ENCODE data around the gene UCK2.

UCK2 gene

GRCh38 chr1:165891111-165891860 lies 63.9 kb downstream of the UCK2 start:
- Histone ChIP-seq H2BK15ac (ENCODE audit: low read depth, poor library complexity, severe bottlenecking) (no peak overlapping the region), H4K91ac (ENCODE audit: low read length) (no peak overlapping the region), H2AFZ (ENCODE audit: low read depth, low read length) (no peak overlapping the region), H3K79me1 (replicated peaks; ENCODE audit: low read length, poor library complexity, severe bottlenecking) (peaks cover 21% of the 10 kb centered on the region), H3K4ac (ENCODE audit: low read depth in 1 of 2, low read length in 2 of 2) (no peak overlapping the region), H2BK5ac (ENCODE audit: low read depth, low read length, poor library complexity, severe bottlenecking) (peak overlapping the region; percentile 66), H2BK120ac (ENCODE audit: low read depth, low read length) (no peak overlapping the region), H3K14ac (ENCODE audit: low read length in 2 of 2) (peak overlapping the region in 1 of 2 experiments; percentile 44), H3K4me3 (ENCODE audit: insufficient read depth in 1 of 2, low read depth in 1 of 2, low read length in 2 of 2) (no peak overlapping the region), H3K27ac (ENCODE audit: low read length, poor library complexity, severe bottlenecking) (peak overlapping the region; percentile 86), H3K9me3 (ENCODE audit: control insufficient read depth, low read length) (no peaks in the 10 kb centered on the region), H4K8ac (ENCODE audit: low read length) (peak overlapping the region; percentile 33), H3K4me2 (ENCODE audit: low read length, poor library complexity, severe bottlenecking) (no peak overlapping the region), H2AK5ac (ENCODE audit: low read length, severe bottlenecking) (peak overlapping the region; percentile 94), H3K9ac (ENCODE audit: low read length) (no peak overlapping the region), H3K18ac (ENCODE audit: low read depth in 1 of 2, low read length in 2 of 2) (peak overlapping the region in 1 of 2 experiments; percentile 54), H3K23ac (ENCODE audit: low read length in 2 of 2) (no peak overlapping the region), H2BK12ac (ENCODE audit: low read length in 2 of 2) (no peak overlapping the region), H3K27me3 (ENCODE audit: control insufficient read depth in 1 of 2, insufficient read depth in 1 of 2, low read length in 2 of 2) (no peaks in the 10 kb centered on the region), H3K36me3 (ENCODE audit: control insufficient read depth in 1 of 2, insufficient read depth in 2 of 2, low read depth in 1 of 2, low read length in 2 of 2) (peaks cover 7 to 36% of the 10 kb centered on the region in 2 experiments), H3K4me1 (ENCODE audit: control insufficient read depth, insufficient read depth, low read depth, low read length) (peaks cover 37% of the 10 kb centered on the region)
- DNase-seq = peak; percentile 58
- WGBS = 90% methylated on average over 5 of the region's 7 CpGs

GRCh38 chr1:165892935-165893334 lies 65.5 kb downstream of the UCK2 start:
- Histone ChIP-seq H3K9ac (ENCODE audit: low read length) (no peak overlapping the region), H3K23ac (ENCODE audit: low read length in 2 of 2) (no peak overlapping the region), H2AK5ac (ENCODE audit: low read length, severe bottlenecking) (peak overlapping the region; percentile 37), H3K9me3 (ENCODE audit: control insufficient read depth, low read length) (no peaks in the 10 kb centered on the region), H2BK120ac (ENCODE audit: low read depth, low read length) (no peak overlapping the region), H2BK12ac (ENCODE audit: low read length in 2 of 2) (peak overlapping the region in 1 of 2 experiments; percentile 18), H3K27me3 (ENCODE audit: control insufficient read depth in 1 of 2, insufficient read depth in 1 of 2, low read length in 2 of 2) (no peaks in the 10 kb centered on the region), H3K4me3 (ENCODE audit: insufficient read depth in 1 of 2, low read depth in 1 of 2, low read length in 2 of 2) (no peak overlapping the region), H3K79me1 (replicated peaks; ENCODE audit: low read length, poor library complexity, severe bottlenecking) (peaks cover 18% of the 10 kb centered on the region), H3K36me3 (ENCODE audit: control insufficient read depth in 1 of 2, insufficient read depth in 2 of 2, low read depth in 1 of 2, low read length in 2 of 2) (peaks cover 11 to 36% of the 10 kb centered on the region in 2 experiments), H4K8ac (ENCODE audit: low read length) (no peak overlapping the region), H4K91ac (ENCODE audit: low read length) (no peak overlapping the region), H3K4me2 (ENCODE audit: low read length, poor library complexity, severe bottlenecking) (no peak overlapping the region), H3K4ac (ENCODE audit: low read depth in 1 of 2, low read length in 2 of 2) (no peak overlapping the region), H3K14ac (ENCODE audit: low read length in 2 of 2) (no peak overlapping the region), H2BK5ac (ENCODE audit: low read depth, low read length, poor library complexity, severe bottlenecking) (no peak overlapping the region), H2AFZ (ENCODE audit: low read depth, low read length) (no peak overlapping the region), H3K18ac (ENCODE audit: low read depth in 1 of 2, low read length in 2 of 2) (no peak overlapping the region), H2BK15ac (ENCODE audit: low read depth, poor library complexity, severe bottlenecking) (no peak overlapping the region), H3K27ac (ENCODE audit: low read length, poor library complexity, severe bottlenecking) (no peak overlapping the region), H3K4me1 (ENCODE audit: control insufficient read depth, insufficient read depth, low read depth, low read length) (peaks cover 45% of the 10 kb centered on the region)
- no peak for DNase-seq
- 95% methylated on average over 4 of the region's 4 CpGs for WGBS

DNA sequence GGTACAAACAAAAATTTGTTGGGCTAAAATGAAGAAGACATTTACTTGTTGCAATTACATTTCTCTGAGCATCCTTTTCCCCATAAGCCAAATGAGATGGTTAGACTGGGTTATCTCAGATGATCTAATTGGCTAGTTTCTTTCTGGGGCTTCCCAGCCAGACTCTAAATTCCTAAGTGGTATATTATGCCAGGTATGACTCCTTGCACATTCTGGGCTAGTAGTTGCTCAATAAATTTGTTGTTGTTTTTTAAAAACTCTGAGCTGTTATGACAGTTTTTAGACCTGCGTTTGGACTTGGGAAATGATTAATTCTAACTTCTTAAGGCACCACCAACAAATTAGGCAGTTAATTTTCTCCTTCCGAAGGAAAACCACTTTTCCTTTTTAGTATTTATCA lies 66.1 kb downstream of the UCK2 start:
- peaks cover 48% of the 10 kb centered on the region for H3K4me1 ChIP-seq (ENCODE audit: control insufficient read depth, insufficient read depth, low read depth, low read length)
- no peak overlapping the region for H2BK120ac ChIP-seq (ENCODE audit: low read depth, low read length)
- no peak overlapping the region for H3K9ac ChIP-seq (ENCODE audit: low read length)
- H3K4me2 ChIP-seq (ENCODE audit: low read length, poor library complexity, severe bottlenecking) = no peak overlapping the region
- no peak overlapping the region for H3K14ac ChIP-seq (ENCODE audit: low read length in 2 of 2)
- H2BK12ac ChIP-seq (ENCODE audit: low read length in 2 of 2) = no peak overlapping the region
- no peak overlapping the region for H2BK15ac ChIP-seq (ENCODE audit: low read depth, poor library complexity, severe bottlenecking)
- no peaks in the 10 kb centered on the region for H3K9me3 ChIP-seq (ENCODE audit: control insufficient read depth, low read length)
- 100% methylated on average over 1 of the region's 2 CpGs for WGBS
- H2BK5ac ChIP-seq (ENCODE audit: low read depth, low read length, poor library complexity, severe bottlenecking) = no peak overlapping the region
- no peak overlapping the region for H3K23ac ChIP-seq (ENCODE audit: low read length in 2 of 2)
- no peak overlapping the region for H4K8ac ChIP-seq (ENCODE audit: low read length)
- H3K36me3 ChIP-seq (ENCODE audit: control insufficient read depth in 1 of 2, insufficient read depth in 2 of 2, low read depth in 1 of 2, low read length in 2 of 2) = peaks cover 11 to 36% of the 10 kb centered on the region in 2 experiments
- no peaks in the 10 kb centered on the region for H3K27me3 ChIP-seq (ENCODE audit: control insufficient read depth in 1 of 2, insufficient read depth in 1 of 2, low read length in 2 of 2)
- no peak overlapping the region for H3K27ac ChIP-seq (ENCODE audit: low read length, poor library complexity, severe bottlenecking)
- H4K91ac ChIP-seq (ENCODE audit: low read length) = no peak overlapping the region
- no peak overlapping the region for H3K4me3 ChIP-seq (ENCODE audit: insufficient read depth in 1 of 2, low read depth in 1 of 2, low read length in 2 of 2)
- no peak overlapping the region for H2AK5ac ChIP-seq (ENCODE audit: low read length, severe bottlenecking)
- H2AFZ ChIP-seq (ENCODE audit: low read depth, low read length) = no peak overlapping the region
- no peak overlapping the region for H3K4ac ChIP-seq (ENCODE audit: low read depth in 1 of 2, low read length in 2 of 2)
- H3K79me1 ChIP-seq (replicated peaks; ENCODE audit: low read length, poor library complexity, severe bottlenecking) = peaks cover 18% of the 10 kb centered on the region
- no peak overlapping the region for H3K18ac ChIP-seq (ENCODE audit: low read depth in 1 of 2, low read length in 2 of 2)
- DNase-seq = no peak

- no peak overlapping the region for H3K14ac ChIP-seq (ENCODE audit: low read length in 2 of 2)
- H3K79me1 ChIP-seq (replicated peaks; ENCODE audit: low read length, poor library complexity, severe bottlenecking) = peaks cover 18% of the 10 kb centered on the region
- peak overlapping the region; percentile 27 for H4K8ac ChIP-seq (ENCODE audit: low read length)
- peak overlapping the region; percentile 76 for H2AK5ac ChIP-seq (ENCODE audit: low read length, severe bottlenecking)
- H2BK5ac ChIP-seq (ENCODE audit: low read depth, low read length, poor library complexity, severe bottlenecking) = no peak overlapping the region
- no peak overlapping the region for H3K4ac ChIP-seq (ENCODE audit: low read depth in 1 of 2, low read length in 2 of 2)
- no peaks in the 10 kb centered on the region for H3K9me3 ChIP-seq (ENCODE audit: control insufficient read depth, low read length)
- peaks cover 12 to 36% of the 10 kb centered on the region in 2 experiments for H3K36me3 ChIP-seq (ENCODE audit: control insufficient read depth in 1 of 2, insufficient read depth in 2 of 2, low read depth in 1 of 2, low read length in 2 of 2)
- H3K27me3 ChIP-seq (ENCODE audit: control insufficient read depth in 1 of 2, insufficient read depth in 1 of 2, low read length in 2 of 2) = no peaks in the 10 kb centered on the region
- H2BK120ac ChIP-seq (ENCODE audit: low read depth, low read length) = no peak overlapping the region
- H3K18ac ChIP-seq (ENCODE audit: low read depth in 1 of 2, low read length in 2 of 2) = peak overlapping the region; percentile 44 to 49
- H3K4me3 ChIP-seq (ENCODE audit: insufficient read depth in 1 of 2, low read depth in 1 of 2, low read length in 2 of 2) = no peak overlapping the region
- peak overlapping the region; percentile 6 to 59 for H2BK12ac ChIP-seq (ENCODE audit: low read length in 2 of 2)
- H4K91ac ChIP-seq (ENCODE audit: low read length) = no peak overlapping the region
- H2AFZ ChIP-seq (ENCODE audit: low read depth, low read length) = no peak overlapping the region
- H3K4me1 ChIP-seq (ENCODE audit: control insufficient read depth, insufficient read depth, low read depth, low read length) = peaks cover 48% of the 10 kb centered on the region
- no peak overlapping the region for H2BK15ac ChIP-seq (ENCODE audit: low read depth, poor library complexity, severe bottlenecking)
- peak overlapping the region; percentile 85 for H3K9ac ChIP-seq (ENCODE audit: low read length)
- WGBS = 68% methylated on average over 4 of the region's 4 CpGs
- DNase-seq = no peak
- H3K27ac ChIP-seq (ENCODE audit: low read length, poor library complexity, severe bottlenecking) = no peak overlapping the region
- no peak overlapping the region for H3K23ac ChIP-seq (ENCODE audit: low read length in 2 of 2)
- H3K4me2 ChIP-seq (ENCODE audit: low read length, poor library complexity, severe bottlenecking) = no peak overlapping the region
Measured at GRCh38 chr1:165894591-165894990, 67.2 kb downstream of the UCK2 start.
